C4-2B (cell line): ENCODE results near the gene POLR1A.

Experiments used
- CTCF ChIP-seq: fragments of 450-650 bp; conservative IDR thresholded peaks from 2 replicates; pipeline ENCODE4 v1.5.1; 2017; ENCODE audit warnings: mild to moderate bottlenecking
- ZFX ChIP-seq: fragments of 450-650 bp; IDR thresholded peaks from 2 replicates; pipeline ENCODE4 v1.6.1; 2017

- TF ChIP-seq CTCF (no peak), ZFX (no peak)
Observed at GRCh38 chr2:86143307-86143706, 37.6 kb upstream of the POLR1A start.
